ENCODE data around the gene DDX19B.
"Not testable (repeated sequence)": the region's sequence is repeated elsewhere in the genome, so short reads cannot be mapped to it uniquely, and the experiment has no call there.

DDX19B gene

GRCh38 chr16:70287304-70287971 is 11.5 kb upstream of the DDX19B start:
- in situ Hi-C loops (cut with MboI; ENCODE audit: low sequenced_read_pairs), result not testable (repeated sequence)

GRCh38 chr16:70289229-70290094 is 9.5 kb upstream of the DDX19B start, which contains the start of gene AARS1:
AARS1 (minus strand) TSS chr16:70289506; CDS start chr16:70282763, 6,743 bp downstream.
- in situ Hi-C loops (cut with MboI; ENCODE audit: low sequenced_read_pairs), result no loop called here

GRCh38 chr16:70290949-70291519 is 8.0 kb upstream of the DDX19B start:
- in situ Hi-C loops (cut with MboI; ENCODE audit: low sequenced_read_pairs), result no loop called here

GRCh38 chr16:70292148-70292547 is 6.8 kb upstream of the DDX19B start:
- in situ Hi-C loops (cut with MboI; ENCODE audit: low sequenced_read_pairs), result not testable (repeated sequence)

- in situ Hi-C loops (cut with MboI; ENCODE audit: low sequenced_read_pairs), result no loop called here
Observed at GRCh38 chr16:70294385-70295025, 4.5 kb upstream of the DDX19B start.

GRCh38 chr16:70295634-70296033 is 3.4 kb upstream of the DDX19B start:
- in situ Hi-C loops (cut with MboI; ENCODE audit: low sequenced_read_pairs), result no loop called here

- in situ Hi-C loops (cut with MboI; ENCODE audit: low sequenced_read_pairs), result no loop called here
Observed at GRCh38 chr16:70301121-70301520, 2.1 kb downstream of the DDX19B start.

GRCh38 chr16:70302745-70303144 is 3.8 kb downstream of the DDX19B start:
- in situ Hi-C loops (cut with MboI; ENCODE audit: low sequenced_read_pairs), result no loop called here

GRCh38 chr16:70304892-70305448 is 6.0 kb downstream of the DDX19B start:
- in situ Hi-C loops (cut with MboI; ENCODE audit: low sequenced_read_pairs), result no loop called here

- in situ Hi-C loops (cut with MboI; ENCODE audit: low sequenced_read_pairs), result no loop called here
Observed at GRCh38 chr16:70306880-70307279, 7.9 kb downstream of the DDX19B start.

- in situ Hi-C loops (cut with MboI; ENCODE audit: low sequenced_read_pairs), result not testable (repeated sequence)
Observed at GRCh38 chr16:70307726-70308125, 8.7 kb downstream of the DDX19B start.

- in situ Hi-C loops (cut with MboI; ENCODE audit: low sequenced_read_pairs), result no loop called here
Observed at GRCh38 chr16:70320121-70320520, 21.1 kb downstream of the DDX19B start.

GRCh38 chr16:70324998-70325747 is 26.2 kb downstream of the DDX19B start:
- in situ Hi-C loops (cut with MboI; ENCODE audit: low sequenced_read_pairs), result no loop called here

GRCh38 chr16:70331091-70331490 is 32.1 kb downstream of the DDX19B start:
- in situ Hi-C loops (cut with MboI; ENCODE audit: low sequenced_read_pairs), result no loop called here

- in situ Hi-C loops (cut with MboI; ENCODE audit: low sequenced_read_pairs), result no loop called here
Observed at GRCh38 chr16:70331588-70332358, 32.8 kb downstream of the DDX19B start.

- in situ Hi-C loops (cut with MboI; ENCODE audit: low sequenced_read_pairs), result not testable (repeated sequence)
Observed at GRCh38 chr16:70332728-70333127, 33.7 kb downstream of the DDX19B start.

- in situ Hi-C loops (cut with MboI; ENCODE audit: low sequenced_read_pairs), result no loop called here
Observed at GRCh38 chr16:70337814-70338213, 38.8 kb downstream of the DDX19B start.

- in situ Hi-C loops (cut with MboI; ENCODE audit: low sequenced_read_pairs), result no loop called here
Observed at GRCh38 chr16:70341600-70341999, 42.6 kb downstream of the DDX19B start.

GRCh38 chr16:70342016-70342415 is 43.0 kb downstream of the DDX19B start:
- in situ Hi-C loops (cut with MboI; ENCODE audit: low sequenced_read_pairs), result no loop called here

Measured in HL-60/S4 (cell line).